ENCODE data around the gene MUC20.

- no peak for TF ChIP-seq CTCF (optimal IDR thresholded peaks at IDR 0.05 in 1 of 3, IDR thresholded peaks at IDR 0.05 in 1 of 3, conservative IDR thresholded peaks at IDR 0.05 in 1 of 3; ENCODE audit: extremely low read depth in 1 of 3, insufficient read depth in 2 of 3, low read length in 3 of 3)
- no peak for TF ChIP-seq EZH2 (IDR thresholded peaks at IDR 0.05; ENCODE audit: low read length)
These were observed 6.3 kb upstream of the MUC20 start for GRCh38 chr3:195714380-195715011.

Measured in keratinocyte (primary cell).